ENCODE measurements around the gene OPN1LW.
"Not testable (repeated sequence)": the region's sequence is repeated elsewhere in the genome, so short reads cannot be mapped to it uniquely, and the experiment has no call there.

Gene OPN1LW

GRCh38 chrX:154144010-154144409 lies at the start of gene OPN1LW:
Gene OPN1LW (plus strand): TSS chrX:154144243. CDS start chrX:154144284, 41 bp downstream.
- H3K27ac Mint-ChIP-seq; H3K4me1 Mint-ChIP-seq (ENCODE audit: low read depth); H3K4me3 Mint-ChIP-seq; H3K27me3 Mint-ChIP-seq; H3K36me3 Mint-ChIP-seq (ENCODE audit: low read depth); H3K9me3 Mint-ChIP-seq: not testable (repeated sequence)

GRCh38 chrX:154094833-154095232 lies 49.2 kb upstream of the OPN1LW start:
- Mint-ChIP-seq H3K9me3 (no peaks in the 10 kb centered on the region), H3K27ac (peak overlapping the region; percentile 79), H3K4me3 (peak overlapping the region; percentile 91), H3K4me1 (ENCODE audit: low read depth) (peaks cover 71% of the 10 kb centered on the region), H3K36me3 (ENCODE audit: low read depth) (peaks cover 28% of the 10 kb centered on the region), H3K27me3 (no peaks in the 10 kb centered on the region)

- Mint-ChIP-seq H3K9me3 (no peaks in the 10 kb centered on the region), H3K27ac (peak overlapping the region; percentile 96), H3K36me3 (ENCODE audit: low read depth) (peaks cover 17% of the 10 kb centered on the region), H3K4me1 (ENCODE audit: low read depth) (peaks cover 67% of the 10 kb centered on the region), H3K4me3 (peak overlapping the region; percentile 91), H3K27me3 (no peaks in the 10 kb centered on the region)
Measured at GRCh38 chrX:154096140-154097002, 47.7 kb upstream of the OPN1LW start.

GRCh38 chrX:154097003-154097588 lies 46.9 kb upstream of the OPN1LW start:
- H3K27me3 Mint-ChIP-seq: peaks cover 1% of the 10 kb centered on the region
- no peaks in the 10 kb centered on the region for H3K9me3 Mint-ChIP-seq
- peak overlapping the region; percentile 96 for H3K27ac Mint-ChIP-seq
- peak overlapping the region; percentile 91 for H3K4me3 Mint-ChIP-seq
- H3K4me1 Mint-ChIP-seq (ENCODE audit: low read depth): peaks cover 61% of the 10 kb centered on the region
- peaks cover 17% of the 10 kb centered on the region for H3K36me3 Mint-ChIP-seq (ENCODE audit: low read depth)

GRCh38 chrX:154097589-154098541 lies 46.2 kb upstream of the OPN1LW start, which contains the start of gene MECP2:
Gene MECP2 (minus strand): TSS chrX:154097717.
- H3K27ac Mint-ChIP-seq: peak within 1 kb of the TSS; percentile 96
- no peaks in the 10 kb centered on the region for H3K9me3 Mint-ChIP-seq
- H3K36me3 Mint-ChIP-seq (ENCODE audit: low read depth): peaks cover 17% of the 10 kb centered on the region
- H3K27me3 Mint-ChIP-seq: peaks cover 3% of the 10 kb centered on the region
- H3K4me1 Mint-ChIP-seq (ENCODE audit: low read depth): peaks cover 55% of the 10 kb centered on the region
- H3K4me3 Mint-ChIP-seq: peak within 1 kb of the TSS; percentile 91

GRCh38 chrX:154098551-154098950 lies 45.5 kb upstream of the OPN1LW start:
- no peaks in the 10 kb centered on the region for H3K9me3 Mint-ChIP-seq
- peaks cover 3% of the 10 kb centered on the region for H3K27me3 Mint-ChIP-seq
- H3K36me3 Mint-ChIP-seq (ENCODE audit: low read depth): peaks cover 17% of the 10 kb centered on the region
- peak overlapping the region; percentile 83 for H3K27ac Mint-ChIP-seq
- H3K4me3 Mint-ChIP-seq: peak overlapping the region; percentile 75
- peaks cover 50% of the 10 kb centered on the region for H3K4me1 Mint-ChIP-seq (ENCODE audit: low read depth)

- peaks cover 9% of the 10 kb centered on the region for H3K4me1 Mint-ChIP-seq (ENCODE audit: low read depth)
- no peak overlapping the region for H3K4me3 Mint-ChIP-seq
- H3K27ac Mint-ChIP-seq: no peak overlapping the region
- no peaks in the 10 kb centered on the region for H3K36me3 Mint-ChIP-seq (ENCODE audit: low read depth)
- H3K27me3 Mint-ChIP-seq: no peaks in the 10 kb centered on the region
- H3K9me3 Mint-ChIP-seq: no peaks in the 10 kb centered on the region
Measured at GRCh38 chrX:154113729-154114128, 30.3 kb upstream of the OPN1LW start.

GRCh38 chrX:154114652-154115051 lies 29.4 kb upstream of the OPN1LW start:
- H3K4me1 Mint-ChIP-seq (ENCODE audit: low read depth): peaks cover 9% of the 10 kb centered on the region
- no peaks in the 10 kb centered on the region for H3K27me3 Mint-ChIP-seq
- no peak overlapping the region for H3K27ac Mint-ChIP-seq
- no peak overlapping the region for H3K4me3 Mint-ChIP-seq
- no peaks in the 10 kb centered on the region for H3K36me3 Mint-ChIP-seq (ENCODE audit: low read depth)
- H3K9me3 Mint-ChIP-seq: no peaks in the 10 kb centered on the region

GRCh38 chrX:154115071-154115470 lies 29.0 kb upstream of the OPN1LW start:
- H3K36me3 Mint-ChIP-seq (ENCODE audit: low read depth): no peaks in the 10 kb centered on the region
- H3K4me1 Mint-ChIP-seq (ENCODE audit: low read depth): peaks cover 9% of the 10 kb centered on the region
- H3K27ac Mint-ChIP-seq: no peak overlapping the region
- H3K9me3 Mint-ChIP-seq: no peaks in the 10 kb centered on the region
- no peak overlapping the region for H3K4me3 Mint-ChIP-seq
- H3K27me3 Mint-ChIP-seq: no peaks in the 10 kb centered on the region

GRCh38 chrX:154115750-154116149 lies 28.3 kb upstream of the OPN1LW start:
- no peaks in the 10 kb centered on the region for H3K36me3 Mint-ChIP-seq (ENCODE audit: low read depth)
- H3K27me3 Mint-ChIP-seq: no peaks in the 10 kb centered on the region
- H3K4me3 Mint-ChIP-seq: no peak overlapping the region
- H3K4me1 Mint-ChIP-seq (ENCODE audit: low read depth): peaks cover 9% of the 10 kb centered on the region
- H3K9me3 Mint-ChIP-seq: no peaks in the 10 kb centered on the region
- no peak overlapping the region for H3K27ac Mint-ChIP-seq

- Mint-ChIP-seq H3K27me3 (no peaks in the 10 kb centered on the region), H3K4me1 (ENCODE audit: low read depth) (peaks cover 9% of the 10 kb centered on the region), H3K9me3 (no peaks in the 10 kb centered on the region)
Measured at GRCh38 chrX:154116426-154117211, 27.4 kb upstream of the OPN1LW start.

GRCh38 chrX:154117566-154117965 lies 26.5 kb upstream of the OPN1LW start:
- Mint-ChIP-seq H3K27me3 (no peaks in the 10 kb centered on the region), H3K4me1 (ENCODE audit: low read depth) (peaks cover 6% of the 10 kb centered on the region), H3K4me3 (no peak overlapping the region), H3K36me3 (ENCODE audit: low read depth) (no peaks in the 10 kb centered on the region), H3K27ac (no peak overlapping the region), H3K9me3 (no peaks in the 10 kb centered on the region)

More at GRCh38 chrX:154116426-154117211, 27.4 kb upstream of the OPN1LW start:
- no peak overlapping the region for H3K4me3 Mint-ChIP-seq
- no peak overlapping the region for H3K27ac Mint-ChIP-seq
- no peaks in the 10 kb centered on the region for H3K36me3 Mint-ChIP-seq (ENCODE audit: low read depth)

- Mint-ChIP-seq H3K9me3 (no peaks in the 10 kb centered on the region), H3K27me3 (no peaks in the 10 kb centered on the region), H3K36me3 (ENCODE audit: low read depth) (no peaks in the 10 kb centered on the region), H3K4me1 (ENCODE audit: low read depth) (peaks cover 11% of the 10 kb centered on the region), H3K27ac (no peak overlapping the region), H3K4me3 (no peak overlapping the region)
Measured at GRCh38 chrX:154120567-154120966, 23.5 kb upstream of the OPN1LW start.

- Mint-ChIP-seq H3K9me3 (no peaks in the 10 kb centered on the region), H3K4me1 (ENCODE audit: low read depth) (peaks cover 11% of the 10 kb centered on the region), H3K27ac (no peak overlapping the region)
Measured at GRCh38 chrX:154121207-154121606, 22.8 kb upstream of the OPN1LW start.

More at GRCh38 chrX:154121207-154121606, 22.8 kb upstream of the OPN1LW start:
- Mint-ChIP-seq H3K4me3 (no peak overlapping the region), H3K27me3 (no peaks in the 10 kb centered on the region), H3K36me3 (ENCODE audit: low read depth) (no peaks in the 10 kb centered on the region)

All from stimulated activated naive CD8-positive, alpha-beta T cell treated with anti-CD3 and anti-CD28 coated beads, Interleukin-15, Interleukin-2, amounts not matched to agents 100 ng/mL and 50 ng/mL, for 24 hours (primary cell).